K562 (cell line): ENCODE data around the gene SLX9.
A peak's percentile ranks its signal among the peaks of the same experiment; 100 is the strongest.

Experiments
- CTCF ChIP-seq, 3 experiments: IDR thresholded peaks in 2 of 3; conservative IDR thresholded peaks in 1 of 3; 2 replicates each; pipeline ENCODE4 v1.5.1; 2011 to 2012; ENCODE audit warnings: low read length in 3 of 3, mild to moderate bottlenecking in 3 of 3, control low read depth in 2 of 3, improper control_type of control experiment in 1 of 3, inconsistent platforms in 1 of 3, low read depth in 1 of 3, mixed read lengths in 1 of 3, moderate library complexity in 1 of 3; ENCODE audit not compliant: insufficient read depth in 2 of 3
- ETS1 ChIP-seq: conservative IDR thresholded peaks from 2 replicates; pipeline ENCODE4 v1.6.1; 2011; ENCODE audit warnings: low read depth, mild to moderate bottlenecking, low read length; ENCODE audit not compliant: control insufficient read depth
- KDM2B ChIP-seq: fragments of 250-450 bp; sonication (Bioruptor Pico); IDR thresholded peaks from 2 replicates; pipeline ENCODE4 v1.8.0; 2021; ENCODE audit warnings: mild to moderate bottlenecking, moderate library complexity
- POLR2A ChIP-seq: fragments of 450-650 bp; conservative IDR thresholded peaks from 2 replicates; pipeline ENCODE4 v1.6.1; 2016
- REST ChIP-seq, 2 experiments: fragments of 450-650 bp; formaldehyde crosslinking in 1 of 2; IDR thresholded peaks; 2 replicates each; pipeline versions ENCODE4 v1.4.0 to v1.6.1; 2014 to 2020; ENCODE audit warnings: mild to moderate bottlenecking in 2 of 2, borderline replicate concordance in 1 of 2, low read depth in 1 of 2
- TRIM28 ChIP-seq: fragments of 450-650 bp; IDR thresholded peaks from 2 replicates; pipeline ENCODE4 v1.6.1; 2017
- USF2 ChIP-seq: sonication (generic); formaldehyde crosslinking; IDR thresholded peaks from 2 replicates; pipeline ENCODE4 v1.5.0; 2020; ENCODE audit warnings: missing genetic modification reagents
- ZBTB33 ChIP-seq: sonication (generic); formaldehyde crosslinking; IDR thresholded peaks from 2 replicates; pipeline ENCODE4 v1.8.1; 2023; ENCODE audit warnings: mild to moderate bottlenecking, missing genetic modification reagents
- ZNF740 ChIP-seq, 3 experiments: fragments of 200-800 bp in 1 of 3; sonication (Bioruptor generic) in 1 of 3; sonication (generic) in 1 of 3; formaldehyde crosslinking in 1 of 3; IDR thresholded peaks; 2 replicates each; pipeline versions ENCODE4 v1.6.1 to v1.8.0; 2016 to 2022; ENCODE audit warnings: mild to moderate bottlenecking in 2 of 3, missing compliant biosample characterization in 2 of 3, missing genetic modification characterization in 2 of 3, missing genetic modification reagents in 1 of 3

- TF ChIP-seq ZBTB33 (CRISPR knock-in tag) (peak; percentile 71; the same call in 1 of the 2 replicates), USF2 (CRISPR knock-in tag) (peak; percentile 78), POLR2A (no peak), KDM2B (CRISPR knock-in tag) (no peak), ETS1 (no peak), ZNF740 (CRISPR knock-in tag; IDR thresholded peaks at IDR 0.05) (no peak), ZNF740 (tag; IDR thresholded peaks at IDR 0.05) (no peak), REST (IDR thresholded peaks at IDR 0.05; ENCODE audit: borderline replicate concordance) (no peak), REST (CRISPR knock-in tag; IDR thresholded peaks at IDR 0.05; ENCODE audit: low read depth) (no peak), TRIM28 (no peak), CTCF (IDR thresholded peaks at IDR 0.05 in 2 of 3, conservative IDR thresholded peaks at IDR 0.05 in 1 of 3; ENCODE audit: insufficient read depth in 2 of 3, low read depth in 1 of 3, low read length in 3 of 3) (no peak)
Observed at GRCh38 chr21:45004481-45005247, 64.8 kb downstream of the SLX9 start.
